Large intestine (tissue), 3 donors: ENCODE data around the gene FHOD3. TPM values are rescaled to one million over a fixed set of nuclear protein-coding genes. Genes with fewer than 3 reads are reported as not detected.

Experiments
- DNase-seq, 2 donors: peaks; one replicate each; pipeline versions ENCODE4 v3.0.0 to v3.0.0-alpha.2; 2013
- H3K27ac ChIP-seq: one replicate; pipeline ENCODE4 v1.5.1; 2013; ENCODE audit warnings: low read length
- H3K27me3 ChIP-seq: 2 replicates; pipeline ENCODE4 v1.6.1; 2013; ENCODE audit warnings: low read length; ENCODE audit not compliant: control insufficient read depth, insufficient read depth
- H3K36me3 ChIP-seq: 2 replicates; pipeline ENCODE4 v1.6.1; 2013; ENCODE audit warnings: low read length; ENCODE audit not compliant: control insufficient read depth, insufficient read depth
- H3K4me1 ChIP-seq: one replicate; pipeline ENCODE4 v1.6.1; 2013; ENCODE audit warnings: low read length; ENCODE audit not compliant: control insufficient read depth, insufficient read depth
- H3K4me3 ChIP-seq: one replicate; pipeline ENCODE4 v1.5.1; 2013; ENCODE audit warnings: low read length
- H3K9me3 ChIP-seq: one replicate; pipeline ENCODE4 v1.6.1; 2013; ENCODE audit warnings: mild to moderate bottlenecking, low read depth, low read length, moderate library complexity; ENCODE audit not compliant: control insufficient read depth
- WGBS: methylation state at CpG from one replicate; pipeline ENCODE4 v1.1.5; 2013; ENCODE audit warnings: low lambda C conversion rate; ENCODE audit not compliant: insufficient coverage; 5-methylcytosine and 5-hydroxymethylcytosine counted together
- polyA plus RNA-seq: library from polyadenylated mRNA; unstranded; fragments of 120-200 nt; gene quantifications from one replicate; pipeline ENCODE4 v1.2.1, GENCODE V29; 2013

Gene FHOD3
- polyA plus RNA-seq, 1 donor: 10.5 TPM

GRCh38 chr18:36330435-36331052 lies 33.0 kb downstream of the FHOD3 start:
- Histone ChIP-seq H3K36me3 (no peaks in the 10 kb centered on the region), H3K9me3 (no peaks in the 10 kb centered on the region), H3K27me3 (no peaks in the 10 kb centered on the region), H3K27ac (no peak overlapping the region), H3K4me1 (no peaks in the 10 kb centered on the region), H3K4me3 (no peak overlapping the region)
- no CpG with 5 or more reads among the region's 6 CpGs for WGBS
- DNase-seq: no peak

- no peaks in the 10 kb centered on the region for H3K36me3 ChIP-seq
- DNase-seq: peak in 1 of 2 donors; percentile 34
- H3K9me3 ChIP-seq: no peaks in the 10 kb centered on the region
- no peak overlapping the region for H3K27ac ChIP-seq
- WGBS: no CpG with 5 or more reads among the region's 5 CpGs
- no peaks in the 10 kb centered on the region for H3K27me3 ChIP-seq
- H3K4me1 ChIP-seq: no peaks in the 10 kb centered on the region
- no peak overlapping the region for H3K4me3 ChIP-seq
Measured at GRCh38 chr18:36331521-36331971, 34.0 kb downstream of the FHOD3 start.

GRCh38 chr18:36333414-36333813 lies 35.9 kb downstream of the FHOD3 start:
- Histone ChIP-seq H3K9me3 (no peaks in the 10 kb centered on the region), H3K27me3 (no peaks in the 10 kb centered on the region), H3K36me3 (no peaks in the 10 kb centered on the region), H3K27ac (no peak overlapping the region), H3K4me1 (peaks cover 2% of the 10 kb centered on the region), H3K4me3 (no peak overlapping the region)
- no CpG with 5 or more reads among the region's 3 CpGs for WGBS
- DNase-seq: no peak

- no peak overlapping the region for H3K27ac ChIP-seq
- no peaks in the 10 kb centered on the region for H3K36me3 ChIP-seq
- H3K27me3 ChIP-seq: no peaks in the 10 kb centered on the region
- no CpG with 5 or more reads among the region's 3 CpGs for WGBS
- H3K4me1 ChIP-seq: peaks cover 8% of the 10 kb centered on the region
- H3K9me3 ChIP-seq: no peaks in the 10 kb centered on the region
- no peak overlapping the region for H3K4me3 ChIP-seq
- no peak for DNase-seq
Measured at GRCh38 chr18:36334798-36335197, 37.3 kb downstream of the FHOD3 start.

- no peaks in the 10 kb centered on the region for H3K36me3 ChIP-seq
- H3K27me3 ChIP-seq: no peaks in the 10 kb centered on the region
- H3K9me3 ChIP-seq: no peaks in the 10 kb centered on the region
- peaks cover 8% of the 10 kb centered on the region for H3K4me1 ChIP-seq
- no peak overlapping the region for H3K4me3 ChIP-seq
- no peak overlapping the region for H3K27ac ChIP-seq
- 100% methylated on average over 3 of the region's 16 CpGs for WGBS
- DNase-seq: no peak
Measured at GRCh38 chr18:36335476-36336279, 38.2 kb downstream of the FHOD3 start.

- DNase-seq: peak; percentile 16 to 57
- no peak overlapping the region for H3K27ac ChIP-seq
Measured at GRCh38 chr18:36337679-36338402, 40.3 kb downstream of the FHOD3 start.

GRCh38 chr18:36338403-36338933 lies 41.0 kb downstream of the FHOD3 start:
- Histone ChIP-seq H3K9me3 (no peaks in the 10 kb centered on the region), H3K27me3 (no peaks in the 10 kb centered on the region), H3K4me1 (peaks cover 8% of the 10 kb centered on the region), H3K36me3 (no peaks in the 10 kb centered on the region), H3K27ac (no peak overlapping the region), H3K4me3 (no peak overlapping the region)
- whole genome bisulfite sequencing: no CpG with 5 or more reads among the region's 8 CpGs
- no peak for DNase-seq

More at GRCh38 chr18:36337679-36338402, 40.3 kb downstream of the FHOD3 start:
- no peak overlapping the region for H3K4me3 ChIP-seq
- no peaks in the 10 kb centered on the region for H3K27me3 ChIP-seq
- WGBS: no CpG with 5 or more reads among the region's 4 CpGs
- H3K36me3 ChIP-seq: no peaks in the 10 kb centered on the region
- H3K4me1 ChIP-seq: peaks cover 8% of the 10 kb centered on the region
- H3K9me3 ChIP-seq: no peaks in the 10 kb centered on the region

- Histone ChIP-seq H3K9me3 (no peaks in the 10 kb centered on the region), H3K4me3 (no peak overlapping the region), H3K27me3 (no peaks in the 10 kb centered on the region), H3K4me1 (peaks cover 8% of the 10 kb centered on the region), H3K27ac (no peak overlapping the region), H3K36me3 (no peaks in the 10 kb centered on the region)
- 86% methylated on average over 1 of the region's 4 CpGs for WGBS
- DNase-seq: no peak
Measured at GRCh38 chr18:36340246-36340645, 42.7 kb downstream of the FHOD3 start.

- no peaks in the 10 kb centered on the region for H3K9me3 ChIP-seq
- H3K4me3 ChIP-seq: no peak overlapping the region
Measured at GRCh38 chr18:36341944-36342343, 44.4 kb downstream of the FHOD3 start.

GRCh38 chr18:36348331-36348730 lies 50.8 kb downstream of the FHOD3 start:
- no peaks in the 10 kb centered on the region for H3K27me3 ChIP-seq
- H3K36me3 ChIP-seq: no peaks in the 10 kb centered on the region
- WGBS: no CpG with 5 or more reads among the region's 3 CpGs
- H3K4me1 ChIP-seq: peaks cover 5% of the 10 kb centered on the region
- no peaks in the 10 kb centered on the region for H3K9me3 ChIP-seq
- no peak for DNase-seq
- no peak overlapping the region for H3K27ac ChIP-seq
- no peak overlapping the region for H3K4me3 ChIP-seq

More at GRCh38 chr18:36341944-36342343, 44.4 kb downstream of the FHOD3 start:
- H3K4me1 ChIP-seq: peaks cover 8% of the 10 kb centered on the region
- no peak overlapping the region for H3K27ac ChIP-seq
- no peaks in the 10 kb centered on the region for H3K36me3 ChIP-seq
- no peak for DNase-seq
- H3K27me3 ChIP-seq: no peaks in the 10 kb centered on the region
